Neural cell (in vitro differentiated cells): ENCODE results near the gene TRIM40. TPM values are rescaled to one million over a fixed set of nuclear protein-coding genes. Genes with fewer than 3 reads are reported as not detected.

Experiments used
- H2AFZ ChIP-seq: fragments of 200-600, 300-800 bp; sonication (generic), shearing (Covaris generic); 2 replicates; pipeline ENCODE4 v1.6.0; 2014; ENCODE audit warnings: low read depth, mild to moderate bottlenecking, antibody characterized with exemption, low read length, moderate library complexity
- H3F3A ChIP-seq: fragments of 200-600 bp; shearing (Covaris generic); 2 replicates; pipeline ENCODE4 v1.6.1; 2016; ENCODE audit warnings: mild to moderate bottlenecking, moderate library complexity, mixed read lengths, antibody characterized with exemption, low read length; ENCODE audit not compliant: insufficient read depth, poor library complexity, severe bottlenecking
- H3K27ac ChIP-seq: fragments of 200-600, 300-800 bp; sonication (generic), shearing (Covaris generic); 2 replicates; pipeline ENCODE4 v1.5.1; 2014; ENCODE audit warnings: mild to moderate bottlenecking, low read length, moderate library complexity
- H3K27me3 ChIP-seq: fragments of 300-800, 200-600 bp; sonication (generic), shearing (Covaris generic); 2 replicates; pipeline ENCODE4 v1.6.0; 2014; ENCODE audit warnings: mild to moderate bottlenecking, low read depth, low read length, moderate library complexity; ENCODE audit not compliant: insufficient read depth
- H3K36me3 ChIP-seq: fragments of 300-800, 200-600 bp; sonication (generic), shearing (Covaris generic); 2 replicates; pipeline ENCODE4 v1.5.1; 2014; ENCODE audit warnings: mild to moderate bottlenecking, antibody characterized with exemption, low read length, moderate library complexity; ENCODE audit not compliant: insufficient read depth
- H3K4me2 ChIP-seq: fragments of 300-800, 200-600 bp; sonication (generic), shearing (Covaris generic); 2 replicates; pipeline ENCODE4 v1.6.0; 2014; ENCODE audit warnings: mild to moderate bottlenecking, low read length
- H3K4me3 ChIP-seq: fragments of 300-800, 200-600 bp; sonication (generic), shearing (Covaris generic); 2 replicates; pipeline ENCODE4 v1.5.1; 2014; ENCODE audit warnings: mild to moderate bottlenecking, low read length, moderate library complexity
- H3K79me2 ChIP-seq: fragments of 200-600 bp; shearing (Covaris generic); replicated peaks from 2 replicates; pipeline ENCODE4 v1.6.0; 2014; ENCODE audit warnings: mild to moderate bottlenecking, low read length, moderate library complexity; ENCODE audit not compliant: insufficient read depth
- H3K9ac ChIP-seq: fragments of 300-800, 200-600 bp; sonication (generic), shearing (Covaris generic); 2 replicates; pipeline ENCODE4 v1.6.1; 2016; ENCODE audit warnings: mild to moderate bottlenecking, low read length, mixed read lengths
- H3K9me2 ChIP-seq: fragments of 200-600 bp; shearing (Covaris generic); 2 replicates; pipeline ENCODE4 v1.6.1; 2016; ENCODE audit warnings: mild to moderate bottlenecking, low read length, mixed read lengths; ENCODE audit not compliant: insufficient read depth
- H3K9me3 ChIP-seq: fragments of 200-600, 300-800 bp; sonication (generic), shearing (Covaris generic); 2 replicates; pipeline ENCODE4 v1.6.1; 2016; ENCODE audit warnings: mild to moderate bottlenecking, mixed run types, low read length, moderate library complexity, mixed read lengths
- H4K20me1 ChIP-seq: fragments of 200-600 bp; shearing (Covaris generic); 2 replicates; pipeline ENCODE4 v1.6.1; 2016; ENCODE audit warnings: mild to moderate bottlenecking, mixed run types; ENCODE audit not compliant: insufficient read depth
- EP300 ChIP-seq: fragments of 450-650 bp; conservative IDR thresholded peaks from 2 replicates; pipeline ENCODE4 v1.6.1; 2014; ENCODE audit warnings: antibody characterized with exemption, mild to moderate bottlenecking, moderate library complexity; ENCODE audit not compliant: poor library complexity, severe bottlenecking
- EZH2 ChIP-seq: fragments of 200-600, 300-800 bp; shearing (Covaris generic), sonication (generic); IDR thresholded peaks from 2 replicates; pipeline ENCODE4 v1.6.1; 2014; ENCODE audit warnings: antibody characterized with exemption, low read length, borderline replicate concordance, mild to moderate bottlenecking; ENCODE audit not compliant: insufficient read depth, poor library complexity, severe bottlenecking
- MXI1 ChIP-seq: fragments of 450-650 bp; conservative IDR thresholded peaks from 2 replicates; pipeline ENCODE4 v1.6.1; 2014; ENCODE audit warnings: antibody characterized with exemption, mild to moderate bottlenecking; ENCODE audit not compliant: poor library complexity, severe bottlenecking
- POLR2AphosphoS5 ChIP-seq: IDR thresholded peaks from 2 replicates; pipeline ENCODE4 v1.6.1; 2012
- RAD21 ChIP-seq: fragments of 450-650 bp; conservative IDR thresholded peaks from 2 replicates; pipeline ENCODE4 v1.6.1; 2014; ENCODE audit warnings: antibody characterized with exemption, mild to moderate bottlenecking, moderate library complexity
- SMC3 ChIP-seq: fragments of 450-650 bp; conservative IDR thresholded peaks from 2 replicates; pipeline ENCODE4 v1.6.1; 2014; ENCODE audit warnings: antibody characterized with exemption, mild to moderate bottlenecking, moderate library complexity; ENCODE audit not compliant: poor library complexity
- TAF1 ChIP-seq: IDR thresholded peaks from 2 replicates; pipeline ENCODE4 v1.6.1; 2012; ENCODE audit warnings: low read depth
- polyA plus RNA-seq: library from polyadenylated mRNA; depleted of rRNA; stranded (reverse); fragments of >200 nt; gene quantifications from 2 replicates; pipeline ENCODE4 v1.2.3, GENCODE V29; 2014
- TF ChIP-seq, protein P1 (sequence below): IDR thresholded peaks from 2 replicates; pipeline ENCODE4 v1.6.1; 2012; ENCODE audit warnings: borderline replicate concordance
- TF ChIP-seq, protein P2 (sequence below): fragments of 450-650 bp; IDR thresholded peaks from 2 replicates; pipeline ENCODE4 v1.5.1; 2014; ENCODE audit warnings: antibody characterized with exemption, mild to moderate bottlenecking, moderate library complexity; ENCODE audit not compliant: poor library complexity, severe bottlenecking

TRIM40 gene
- polyA plus RNA-seq, 1 donor from 2014 or later, result not detected

DNA sequence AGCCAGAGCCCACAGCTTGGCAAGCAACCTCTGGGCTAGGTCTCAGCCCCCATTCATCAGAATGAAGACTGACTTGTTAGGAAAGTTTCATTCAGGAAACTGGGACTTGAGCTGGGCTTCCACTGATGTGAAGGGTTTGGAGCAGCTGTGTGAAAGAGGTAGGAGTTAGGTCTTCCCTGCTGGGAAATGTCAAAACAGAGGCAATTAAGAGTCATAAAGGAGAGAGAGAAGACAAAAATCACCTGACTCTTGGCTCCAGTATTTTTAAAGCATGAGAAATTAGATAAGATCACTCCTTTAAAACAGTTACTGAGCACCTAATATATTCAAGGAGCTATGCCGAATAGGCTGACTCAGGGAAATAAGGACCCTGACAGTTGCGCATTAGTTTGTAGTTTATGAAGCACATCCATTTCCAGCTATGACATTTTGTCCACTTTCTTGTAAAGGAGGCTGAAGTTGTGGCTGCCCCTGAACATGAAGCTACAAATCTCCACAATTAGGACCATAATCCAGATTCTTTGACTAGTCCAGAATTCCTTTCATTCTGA, 3.9 kb upstream of the TRIM40 start:
- no peaks in the 10 kb centered on the region for H3K79me2 ChIP-seq
- peaks cover 39% of the 10 kb centered on the region for H3K27me3 ChIP-seq
- no peak overlapping the region for H2AFZ ChIP-seq
- no peaks in the 10 kb centered on the region for H3F3A ChIP-seq
- TF ChIP-seq MXI1 (no peak), SMC3 (no peak), POLR2AphosphoS5 (no peak), RAD21 (no peak), EP300 (no peak)
- TF ChIP-seq, protein P1, sequence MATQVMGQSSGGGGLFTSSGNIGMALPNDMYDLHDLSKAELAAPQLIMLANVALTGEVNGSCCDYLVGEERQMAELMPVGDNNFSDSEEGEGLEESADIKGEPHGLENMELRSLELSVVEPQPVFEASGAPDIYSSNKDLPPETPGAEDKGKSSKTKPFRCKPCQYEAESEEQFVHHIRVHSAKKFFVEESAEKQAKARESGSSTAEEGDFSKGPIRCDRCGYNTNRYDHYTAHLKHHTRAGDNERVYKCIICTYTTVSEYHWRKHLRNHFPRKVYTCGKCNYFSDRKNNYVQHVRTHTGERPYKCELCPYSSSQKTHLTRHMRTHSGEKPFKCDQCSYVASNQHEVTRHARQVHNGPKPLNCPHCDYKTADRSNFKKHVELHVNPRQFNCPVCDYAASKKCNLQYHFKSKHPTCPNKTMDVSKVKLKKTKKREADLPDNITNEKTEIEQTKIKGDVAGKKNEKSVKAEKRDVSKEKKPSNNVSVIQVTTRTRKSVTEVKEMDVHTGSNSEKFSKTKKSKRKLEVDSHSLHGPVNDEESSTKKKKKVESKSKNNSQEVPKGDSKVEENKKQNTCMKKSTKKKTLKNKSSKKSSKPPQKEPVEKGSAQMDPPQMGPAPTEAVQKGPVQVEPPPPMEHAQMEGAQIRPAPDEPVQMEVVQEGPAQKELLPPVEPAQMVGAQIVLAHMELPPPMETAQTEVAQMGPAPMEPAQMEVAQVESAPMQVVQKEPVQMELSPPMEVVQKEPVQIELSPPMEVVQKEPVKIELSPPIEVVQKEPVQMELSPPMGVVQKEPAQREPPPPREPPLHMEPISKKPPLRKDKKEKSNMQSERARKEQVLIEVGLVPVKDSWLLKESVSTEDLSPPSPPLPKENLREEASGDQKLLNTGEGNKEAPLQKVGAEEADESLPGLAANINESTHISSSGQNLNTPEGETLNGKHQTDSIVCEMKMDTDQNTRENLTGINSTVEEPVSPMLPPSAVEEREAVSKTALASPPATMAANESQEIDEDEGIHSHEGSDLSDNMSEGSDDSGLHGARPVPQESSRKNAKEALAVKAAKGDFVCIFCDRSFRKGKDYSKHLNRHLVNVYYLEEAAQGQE, result no peak
- no peak overlapping the region for H3K4me2 ChIP-seq
- no peaks in the 10 kb centered on the region for H4K20me1 ChIP-seq
- no peak overlapping the region for H3K4me3 ChIP-seq
- no peak overlapping the region for H3K9ac ChIP-seq
- no peaks in the 10 kb centered on the region for H3K9me3 ChIP-seq
- H3K36me3 ChIP-seq, result no peaks in the 10 kb centered on the region
- H3K27ac ChIP-seq, result no peak overlapping the region
- no peaks in the 10 kb centered on the region for H3K9me2 ChIP-seq

DNA sequence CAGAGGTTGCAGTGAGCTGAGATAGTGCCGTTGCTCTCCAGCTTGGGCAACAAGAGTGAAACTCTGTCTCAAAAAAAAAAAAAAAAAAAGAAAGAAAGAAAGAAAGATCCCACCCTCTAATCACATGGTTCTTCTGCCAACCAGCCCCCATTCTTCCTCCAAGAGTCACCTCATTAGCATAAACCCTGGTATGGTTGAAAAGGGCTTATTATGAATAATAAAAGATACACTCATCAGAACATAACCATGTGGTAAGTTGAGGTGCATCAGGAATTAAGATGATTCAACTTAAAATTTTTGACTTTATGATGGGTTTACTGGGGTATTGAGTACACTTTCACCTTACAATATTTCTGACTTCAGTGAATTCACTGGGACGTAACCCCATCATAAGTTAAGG, 793 bp upstream of the TRIM40 start:
- H3K9ac ChIP-seq, result no peak overlapping the region
- no peaks in the 10 kb centered on the region for H3K9me2 ChIP-seq
- no peaks in the 10 kb centered on the region for H3F3A ChIP-seq
- no peaks in the 10 kb centered on the region for H3K36me3 ChIP-seq
- H3K4me3 ChIP-seq, result no peak overlapping the region
- TF ChIP-seq EP300, result no peak
- TF ChIP-seq RAD21, result no peak
- no peak for TF ChIP-seq TAF1
- no peak for TF ChIP-seq EZH2
- TF ChIP-seq SMC3, result no peak
- no peak for TF ChIP-seq MXI1
- TF ChIP-seq, protein P2, sequence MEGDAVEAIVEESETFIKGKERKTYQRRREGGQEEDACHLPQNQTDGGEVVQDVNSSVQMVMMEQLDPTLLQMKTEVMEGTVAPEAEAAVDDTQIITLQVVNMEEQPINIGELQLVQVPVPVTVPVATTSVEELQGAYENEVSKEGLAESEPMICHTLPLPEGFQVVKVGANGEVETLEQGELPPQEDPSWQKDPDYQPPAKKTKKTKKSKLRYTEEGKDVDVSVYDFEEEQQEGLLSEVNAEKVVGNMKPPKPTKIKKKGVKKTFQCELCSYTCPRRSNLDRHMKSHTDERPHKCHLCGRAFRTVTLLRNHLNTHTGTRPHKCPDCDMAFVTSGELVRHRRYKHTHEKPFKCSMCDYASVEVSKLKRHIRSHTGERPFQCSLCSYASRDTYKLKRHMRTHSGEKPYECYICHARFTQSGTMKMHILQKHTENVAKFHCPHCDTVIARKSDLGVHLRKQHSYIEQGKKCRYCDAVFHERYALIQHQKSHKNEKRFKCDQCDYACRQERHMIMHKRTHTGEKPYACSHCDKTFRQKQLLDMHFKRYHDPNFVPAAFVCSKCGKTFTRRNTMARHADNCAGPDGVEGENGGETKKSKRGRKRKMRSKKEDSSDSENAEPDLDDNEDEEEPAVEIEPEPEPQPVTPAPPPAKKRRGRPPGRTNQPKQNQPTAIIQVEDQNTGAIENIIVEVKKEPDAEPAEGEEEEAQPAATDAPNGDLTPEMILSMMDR, result no peak
- TF ChIP-seq, protein P1, result no peak
- no peak for TF ChIP-seq POLR2AphosphoS5
- H3K79me2 ChIP-seq, result no peaks in the 10 kb centered on the region
- H4K20me1 ChIP-seq, result no peaks in the 10 kb centered on the region
- H3K9me3 ChIP-seq, result no peaks in the 10 kb centered on the region
- H3K27me3 ChIP-seq, result peaks cover 15% of the 10 kb centered on the region
- H3K4me2 ChIP-seq, result no peak overlapping the region
- H3K27ac ChIP-seq, result no peak overlapping the region
- H2AFZ ChIP-seq, result no peak overlapping the region
